DOHH2 (cell line): ENCODE measurements around the gene PDK3.

Source experiments
- CTCF ChIP-seq: fragments of 200-600 bp; sonication (generic); IDR thresholded peaks from one replicate; pipeline ENCODE4 v1.5.1; 2014; ENCODE audit warnings: antibody characterized with exemption, mild to moderate bottlenecking, low read depth, low read length; ENCODE audit not compliant: poor library complexity, severe bottlenecking
- EZH2phosphoT487 ChIP-seq: fragments of 200-600 bp; sonication (generic); IDR thresholded peaks from 2 replicates; pipeline ENCODE4 v1.6.1; 2017; ENCODE audit warnings: borderline replicate concordance, mild to moderate bottlenecking, antibody characterized with exemption, low read length, moderate library complexity, mixed read lengths

- TF ChIP-seq CTCF = no peak
- TF ChIP-seq EZH2phosphoT487 = no peak
These were observed 20.4 kb upstream of the PDK3 start for GRCh38 chrX:24444645-24445044.
